PC-3 (cell line): ENCODE data around the gene SAA4. TPM values are rescaled to one million over a fixed set of nuclear protein-coding genes. Genes with fewer than 3 reads are reported as not detected.

Experiments
- ATAC-seq: fragments of 200-7000 bp; cut with Tn5 transposase; 2 replicates; pipeline ENCODE4 v1.9.1; 2020; ENCODE audit warnings: mild to moderate bottlenecking, moderate library complexity
- BruUV-seq: library from RNA; stranded (reverse); fragments of 400-500 nt; replicated peaks from 2 replicates; lab custom pipeline; 2021; lab: Mats Ljungman, UMichigan
- CTCF ChIA-PET: fragments of 300-600 bp; sonication (Branson Sonifier 250); formaldehyde crosslinking; loops from one replicate; lab custom pipeline; 2022; ENCODE audit warnings: antibody characterized with exemption; lab: Charles Lee
- POLR2A ChIA-PET: fragments of 300-600 bp; sonication (Branson Sonifier 250); formaldehyde crosslinking; loops from one replicate; lab custom pipeline; 2022; ENCODE audit warnings: antibody characterized with exemption; ENCODE audit not compliant: unreplicated experiment; lab: Charles Lee
- DNase-seq: peaks from one replicate; pipeline ENCODE4 v3.0.0-alpha.2; 2015
- H2AFZ ChIP-seq: fragments of 300-600 bp; sonication (generic); 2 replicates; pipeline ENCODE4 v1.6.0; 2016; ENCODE audit warnings: antibody characterized with exemption, low read length
- H3F3A ChIP-seq: fragments of 300-600 bp; sonication (generic); one replicate; pipeline ENCODE4 v1.6.0; 2017; ENCODE audit warnings: antibody characterized with exemption, low read length, control low read depth, mild to moderate bottlenecking; ENCODE audit not compliant: unreplicated experiment
- H3K27ac ChIP-seq: fragments of 300-600 bp; sonication (generic); 2 replicates; pipeline ENCODE4 v1.5.1; 2016; ENCODE audit warnings: mild to moderate bottlenecking, low read length
- H3K27me3 ChIP-seq: fragments of 300-600 bp; sonication (generic); 2 replicates; pipeline ENCODE4 v1.6.1; 2016; ENCODE audit warnings: low read length, mixed read lengths
- H3K36me3 ChIP-seq: fragments of 300-600 bp; sonication (generic); 2 replicates; pipeline ENCODE4 v1.6.1; 2016; ENCODE audit warnings: low read depth, mixed run types, low read length, mixed read lengths
- H3K4me1 ChIP-seq: fragments of 300-600 bp; sonication (generic); 2 replicates; pipeline ENCODE4 v1.5.1; 2016; ENCODE audit warnings: low read length; ENCODE audit not compliant: insufficient read depth
- H3K4me2 ChIP-seq: fragments of 300-600 bp; sonication (generic); 2 replicates; pipeline ENCODE4 v1.6.0; 2016; ENCODE audit warnings: low read length
- H3K4me3 ChIP-seq: fragments of 300-600 bp; sonication (generic); 2 replicates; pipeline ENCODE4 v1.5.1; 2016; ENCODE audit warnings: mild to moderate bottlenecking, low read length, mixed read lengths
- H3K79me2 ChIP-seq: fragments of 300-600 bp; sonication (generic); 2 replicates; pipeline ENCODE4 v1.6.1; 2017; ENCODE audit warnings: low read length, mixed read lengths
- H3K9ac ChIP-seq: fragments of 300-600 bp; sonication (generic); 2 replicates; pipeline ENCODE4 v1.6.0; 2016; ENCODE audit warnings: mild to moderate bottlenecking, low read length
- H3K9me2 ChIP-seq: fragments of 300-600 bp; sonication (generic); replicated peaks from 2 replicates; pipeline ENCODE4 v1.6.1; 2016; ENCODE audit warnings: mixed run types, low read length, mixed read lengths
- H3K9me3 ChIP-seq: fragments of 300-600 bp; sonication (generic); 2 replicates; pipeline ENCODE4 v1.6.1; 2016; ENCODE audit warnings: low read length, mixed read lengths
- H4K20me1 ChIP-seq: fragments of 300-600 bp; sonication (generic); 2 replicates; pipeline ENCODE4 v1.6.1; 2016; ENCODE audit warnings: low read length, mixed read lengths
- CTCF ChIP-seq: fragments of 300-600 bp; sonication (generic); conservative IDR thresholded peaks from 2 replicates; pipeline ENCODE4 v1.5.1; 2017; ENCODE audit warnings: antibody characterized with exemption, low read depth, mild to moderate bottlenecking, low read length
- EZH2 ChIP-seq: fragments of 300-600 bp; sonication (generic); IDR thresholded peaks from one replicate; pipeline ENCODE4 v1.6.1; 2017; ENCODE audit warnings: antibody characterized with exemption, mild to moderate bottlenecking, low read length; ENCODE audit not compliant: unreplicated experiment
- EZH2phosphoT487 ChIP-seq: fragments of 300-600 bp; sonication (generic); IDR thresholded peaks from 2 replicates; pipeline ENCODE4 v1.6.1; 2018; ENCODE audit warnings: mild to moderate bottlenecking, antibody characterized with exemption, low read length, borderline replicate concordance
- intact Hi-C: fragments of 100-400 bp; cut with micrococcal nuclease; formaldehyde crosslinking; loops from 2 replicates; pipeline ENCODE4 v1.9.0; 2023
- total RNA-seq: library from RNA; depleted of rRNA; stranded (reverse); fragments of >200 nt; gene quantifications from 2 replicates; pipeline ENCODE4 v1.2.3, GENCODE V29; 2014

The SAA4 gene
- total RNA-seq, 1 experiment from 2014 or later: not detected

- Histone ChIP-seq H3K9me3 (no peaks in the 10 kb centered on the region), H3K4me1 (no peaks in the 10 kb centered on the region), H3K27ac (no peak overlapping the region), H3K79me2 (no peaks in the 10 kb centered on the region), H3K27me3 (peaks cover 17% of the 10 kb centered on the region), H3K9ac (no peak overlapping the region), H3K4me3 (no peak overlapping the region), H3K36me3 (no peaks in the 10 kb centered on the region), H3K9me2 (no peaks in the 10 kb centered on the region), H3F3A (no peaks in the 10 kb centered on the region), H2AFZ (no peak overlapping the region), H4K20me1 (no peaks in the 10 kb centered on the region), H3K4me2 (no peak overlapping the region)
- DNase-seq (no peak), ATAC-seq (no peak)
- no peak for TF ChIP-seq EZH2phosphoT487
- TF ChIP-seq EZH2: no peak
- no peak for TF ChIP-seq CTCF
- no TSS peak for BruUV-seq
- CTCF ChIA-PET: no interaction called here
- POLR2A ChIA-PET: no interaction called here
- intact Hi-C loops: no loop called here
Observed at GRCh38 chr11:18261721-18262120, 25.1 kb upstream of the SAA4 start.

- no peak overlapping the region for H3K4me3 ChIP-seq
- no peaks in the 10 kb centered on the region for H3K4me1 ChIP-seq
- H2AFZ ChIP-seq: no peak overlapping the region
- ATAC-seq: no peak
- ChIA-PET POLR2A (no interaction called here), CTCF (no interaction called here)
- no TSS peak for BruUV-seq
- H3K9me3 ChIP-seq: no peaks in the 10 kb centered on the region
- DNase-seq: no peak
- H3K9me2 ChIP-seq: no peaks in the 10 kb centered on the region
- no peaks in the 10 kb centered on the region for H3K79me2 ChIP-seq
- H4K20me1 ChIP-seq: no peaks in the 10 kb centered on the region
- no peak for TF ChIP-seq EZH2
- no peak overlapping the region for H3K4me2 ChIP-seq
- no peak overlapping the region for H3K9ac ChIP-seq
- intact Hi-C loops: no loop called here
- peaks cover 19% of the 10 kb centered on the region for H3K27me3 ChIP-seq
- no peaks in the 10 kb centered on the region for H3F3A ChIP-seq
- no peaks in the 10 kb centered on the region for H3K36me3 ChIP-seq
- H3K27ac ChIP-seq: no peak overlapping the region
Observed at GRCh38 chr11:18259259-18259658, 22.7 kb upstream of the SAA4 start.

DNA sequence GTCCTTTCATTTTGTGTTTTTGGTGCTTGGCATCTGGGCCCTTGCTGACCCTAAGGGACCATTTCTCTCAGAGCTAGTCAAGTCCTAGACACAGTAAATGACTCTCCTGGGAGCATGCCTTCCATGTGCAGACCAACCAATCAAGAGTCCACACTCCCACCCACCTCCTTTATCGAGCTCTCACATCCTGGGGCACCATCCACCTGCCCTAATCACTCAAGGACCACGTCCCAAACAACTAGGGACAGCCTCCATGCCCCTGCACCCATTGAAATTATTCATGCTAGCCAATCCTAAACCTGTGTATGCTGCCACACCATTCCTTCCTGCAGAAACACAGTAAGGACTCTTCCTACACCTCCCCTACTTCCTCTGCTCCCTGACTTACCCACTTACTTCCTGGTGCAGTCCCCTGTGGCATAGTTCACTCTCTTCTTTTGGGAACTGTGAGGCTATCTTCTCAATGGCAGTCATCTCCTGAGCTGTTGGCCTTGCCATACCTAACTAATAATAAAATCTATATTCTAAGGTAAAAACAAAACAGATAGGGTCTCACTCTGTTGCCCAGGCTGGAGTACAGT, 18.3 kb upstream of the SAA4 start:
- H3K79me2 ChIP-seq: no peaks in the 10 kb centered on the region
- intact Hi-C loops: no loop called here
- H3F3A ChIP-seq: no peaks in the 10 kb centered on the region
- no peaks in the 10 kb centered on the region for H3K36me3 ChIP-seq
- H3K4me2 ChIP-seq: no peak overlapping the region
- ATAC-seq (no peak), DNase-seq (no peak)
- H2AFZ ChIP-seq: no peak overlapping the region
- H3K27me3 ChIP-seq: peaks cover 14% of the 10 kb centered on the region
- H3K9me3 ChIP-seq: no peaks in the 10 kb centered on the region
- ChIA-PET POLR2A (no interaction called here), CTCF (no interaction called here)
- H3K9ac ChIP-seq: no peak overlapping the region
- no peaks in the 10 kb centered on the region for H3K4me1 ChIP-seq
- H4K20me1 ChIP-seq: no peaks in the 10 kb centered on the region
- no peak for TF ChIP-seq EZH2phosphoT487
- TF ChIP-seq EZH2: no peak
- TF ChIP-seq CTCF: no peak
- no peak overlapping the region for H3K27ac ChIP-seq
- BruUV-seq: no TSS peak
- no peak overlapping the region for H3K4me3 ChIP-seq
- H3K9me2 ChIP-seq: no peaks in the 10 kb centered on the region
